DND-41 (cell line): ENCODE results near the gene CDK12.

Experiments used
- ATAC-seq: fragments of 200-7000 bp; cut with Tn5 transposase; 3 replicates; pipeline ENCODE4 v1.9.1; 2021; ENCODE audit warnings: low read depth; ENCODE audit not compliant: insufficient read depth
- DNase-seq: peaks from one replicate; pipeline ENCODE4 v3.0.0-alpha.2; 2020
- H2AFZ ChIP-seq: 2 replicates; pipeline ENCODE4 v1.6.0; 2012; ENCODE audit warnings: low read depth, low read length
- H3K27ac ChIP-seq: 2 replicates; pipeline ENCODE4 v1.5.1; 2012; ENCODE audit warnings: low read length, inconsistent platforms
- H3K27me3 ChIP-seq: fragments of 200-600 bp; sonication (generic); 2 replicates; pipeline ENCODE4 v1.6.0; 2012; ENCODE audit warnings: low read length, mild to moderate bottlenecking, inconsistent platforms; ENCODE audit not compliant: insufficient read depth, poor library complexity
- H3K36me3 ChIP-seq: 2 replicates; pipeline ENCODE4 v1.5.1; 2012; ENCODE audit warnings: low read length, inconsistent platforms; ENCODE audit not compliant: insufficient read depth
- H3K4me1 ChIP-seq: 2 replicates; pipeline ENCODE4 v1.5.1; 2012; ENCODE audit warnings: mild to moderate bottlenecking, low read length; ENCODE audit not compliant: insufficient read depth
- H3K4me2 ChIP-seq: 2 replicates; pipeline ENCODE4 v1.6.0; 2012; ENCODE audit warnings: mild to moderate bottlenecking, moderate library complexity, low read length, inconsistent platforms; ENCODE audit not compliant: insufficient read depth
- H3K4me3 ChIP-seq, 2 experiments: fragments of 200-600 bp in 1 of 2; shearing (Covaris generic) in 1 of 2; 2 replicates each; pipeline ENCODE4 v1.5.1; 2012 to 2016; ENCODE audit warnings: inconsistent platforms in 2 of 2, low read length in 2 of 2, mild to moderate bottlenecking in 2 of 2, low read depth in 1 of 2, moderate library complexity in 1 of 2
- H3K79me2 ChIP-seq: 2 replicates; pipeline ENCODE4 v1.6.0; 2012; ENCODE audit warnings: low read length, inconsistent platforms; ENCODE audit not compliant: insufficient read depth
- H3K9ac ChIP-seq: 2 replicates; pipeline ENCODE4 v1.6.0; 2012; ENCODE audit warnings: low read depth, mild to moderate bottlenecking, inconsistent platforms, low read length, moderate library complexity
- H3K9me3 ChIP-seq: 2 replicates; pipeline ENCODE4 v1.5.1; 2012; ENCODE audit warnings: low read length, moderate library complexity, mild to moderate bottlenecking, inconsistent platforms; ENCODE audit not compliant: insufficient read depth, severe bottlenecking
- H4K20me1 ChIP-seq: 2 replicates; pipeline ENCODE4 v1.6.0; 2012; ENCODE audit warnings: low read length; ENCODE audit not compliant: insufficient read depth
- EZH2 ChIP-seq: IDR thresholded peaks from 3 replicates; pipeline ENCODE4 v1.6.1; 2012; ENCODE audit warnings: borderline replicate concordance, low read depth, mild to moderate bottlenecking, moderate library complexity, low read length, inconsistent platforms; ENCODE audit not compliant: severe bottlenecking
- TF ChIP-seq, protein P1 (sequence below): IDR thresholded peaks from 2 replicates; pipeline ENCODE4 v1.5.1; 2012; ENCODE audit warnings: borderline replicate concordance, low read length, moderate library complexity, mild to moderate bottlenecking; ENCODE audit not compliant: poor library complexity, severe bottlenecking; ENCODE audit errors: extremely low read depth

The CDK12 gene

DNA sequence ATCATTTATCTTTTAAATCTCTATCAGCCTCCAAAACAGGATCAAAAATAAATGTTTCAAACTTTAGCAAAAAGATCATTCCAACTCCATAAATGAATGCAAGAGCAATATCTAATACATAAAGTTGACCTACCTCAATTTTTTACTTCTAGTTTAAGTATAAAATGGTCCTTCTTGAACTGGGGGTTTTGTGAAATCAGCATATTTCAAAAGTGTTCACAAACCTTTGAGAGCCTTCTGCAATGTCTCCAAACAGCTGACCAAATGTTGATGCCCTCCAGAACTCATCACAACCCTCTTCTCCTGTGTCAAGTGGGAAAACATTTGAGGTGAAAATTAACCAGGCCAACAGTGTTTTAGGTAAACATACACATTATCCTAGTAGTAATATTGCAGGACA lies 18.0 kb upstream of the CDK12 start:
- peaks cover 90% of the 10 kb centered on the region for H3K36me3 ChIP-seq

DNA sequence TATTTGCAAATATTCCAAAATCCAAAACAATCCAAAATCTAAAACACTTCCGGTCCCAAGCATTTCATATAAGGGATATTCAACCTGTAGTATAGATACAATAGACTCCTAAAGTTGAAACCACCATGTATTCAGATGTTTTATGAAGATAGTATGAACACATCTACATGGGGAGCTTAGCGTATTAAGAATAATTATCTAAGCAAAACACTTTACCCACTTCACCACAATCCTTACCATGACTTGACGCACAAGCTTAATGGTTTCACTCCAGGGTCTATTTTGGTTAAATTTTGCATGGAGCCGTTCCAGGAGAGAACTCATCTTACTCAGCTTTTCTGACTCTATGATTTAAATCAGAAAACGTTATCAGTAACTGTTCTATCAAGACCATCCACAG lies 13.7 kb upstream of the CDK12 start:
- Histone ChIP-seq H3K4me3 (no peak overlapping the region), H3K9ac (no peak overlapping the region), H3K27me3 (no peaks in the 10 kb centered on the region), H2AFZ (no peak overlapping the region), H3K79me2 (peaks cover 63% of the 10 kb centered on the region), H3K27ac (no peak overlapping the region), H3K9me3 (no peaks in the 10 kb centered on the region), H3K4me1 (peaks cover 35% of the 10 kb centered on the region), H3K4me2 (no peak overlapping the region), H4K20me1 (peaks cover 10% of the 10 kb centered on the region), H3K36me3 (peaks cover 54% of the 10 kb centered on the region)
- ATAC-seq = no peak
- TF ChIP-seq, protein P1, sequence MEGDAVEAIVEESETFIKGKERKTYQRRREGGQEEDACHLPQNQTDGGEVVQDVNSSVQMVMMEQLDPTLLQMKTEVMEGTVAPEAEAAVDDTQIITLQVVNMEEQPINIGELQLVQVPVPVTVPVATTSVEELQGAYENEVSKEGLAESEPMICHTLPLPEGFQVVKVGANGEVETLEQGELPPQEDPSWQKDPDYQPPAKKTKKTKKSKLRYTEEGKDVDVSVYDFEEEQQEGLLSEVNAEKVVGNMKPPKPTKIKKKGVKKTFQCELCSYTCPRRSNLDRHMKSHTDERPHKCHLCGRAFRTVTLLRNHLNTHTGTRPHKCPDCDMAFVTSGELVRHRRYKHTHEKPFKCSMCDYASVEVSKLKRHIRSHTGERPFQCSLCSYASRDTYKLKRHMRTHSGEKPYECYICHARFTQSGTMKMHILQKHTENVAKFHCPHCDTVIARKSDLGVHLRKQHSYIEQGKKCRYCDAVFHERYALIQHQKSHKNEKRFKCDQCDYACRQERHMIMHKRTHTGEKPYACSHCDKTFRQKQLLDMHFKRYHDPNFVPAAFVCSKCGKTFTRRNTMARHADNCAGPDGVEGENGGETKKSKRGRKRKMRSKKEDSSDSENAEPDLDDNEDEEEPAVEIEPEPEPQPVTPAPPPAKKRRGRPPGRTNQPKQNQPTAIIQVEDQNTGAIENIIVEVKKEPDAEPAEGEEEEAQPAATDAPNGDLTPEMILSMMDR = no peak
- no peak for TF ChIP-seq EZH2
- no peak for DNase-seq

More for the DNA sequence above, 18.0 kb upstream of the CDK12 start:
- H3K4me2 ChIP-seq = no peak overlapping the region
- no peak overlapping the region for H3K4me3 ChIP-seq
- no peaks in the 10 kb centered on the region; the same call in 1 of the 2 replicates for H4K20me1 ChIP-seq
- TF ChIP-seq, protein P1 = no peak
- no peak for TF ChIP-seq EZH2
- no peaks in the 10 kb centered on the region for H3K9me3 ChIP-seq
- no peak for ATAC-seq
- no peak for DNase-seq
- no peak overlapping the region for H2AFZ ChIP-seq
- peaks cover 8% of the 10 kb centered on the region; the same call in 1 of the 2 replicates for H3K4me1 ChIP-seq
- no peak overlapping the region for H3K9ac ChIP-seq
- no peak overlapping the region for H3K27ac ChIP-seq
- peaks cover 39% of the 10 kb centered on the region for H3K79me2 ChIP-seq
- no peaks in the 10 kb centered on the region for H3K27me3 ChIP-seq

GRCh38 chr17:39450051-39450450 lies 11.2 kb upstream of the CDK12 start:
- Histone ChIP-seq H3K4me3 (peak overlapping the region; percentile 64), H3K79me2 (peaks cover 58% of the 10 kb centered on the region), H3K36me3 (peaks cover 32% of the 10 kb centered on the region), H4K20me1 (peaks cover 10% of the 10 kb centered on the region), H3K9me3 (no peaks in the 10 kb centered on the region), H3K27ac (peak overlapping the region; percentile 79; the same call in 1 of the 2 replicates), H3K9ac (peak overlapping the region; percentile 72), H3K4me1 (peaks cover 35% of the 10 kb centered on the region), H3K4me2 (peak overlapping the region; percentile 72), H3K27me3 (no peaks in the 10 kb centered on the region), H2AFZ (no peak overlapping the region)
- ATAC-seq = no peak
- DNase-seq = no peak
- TF ChIP-seq, protein P1 = no peak
- no peak for TF ChIP-seq EZH2

GRCh38 chr17:39450847-39451581 lies 10.3 kb upstream of the CDK12 start, which contains the start of gene MED1:
MED1 (minus strand) TSS chr17:39451263; CDS start chr17:39451062, 201 bp downstream.
- no peaks in the 10 kb centered on the region for H3K9me3 ChIP-seq
- H2AFZ ChIP-seq = peak within 1 kb of the TSS; percentile 81
- H3K27me3 ChIP-seq = no peaks in the 10 kb centered on the region
- peak; percentile 94 for ATAC-seq
- peak within 1 kb of the TSS; percentile 64 for H3K4me3 ChIP-seq
- H3K27ac ChIP-seq = peak within 1 kb of the TSS; percentile 79
- H3K79me2 ChIP-seq = peaks cover 52% of the 10 kb centered on the region
- peak within 1 kb of the TSS; percentile 72 for H3K9ac ChIP-seq
- peak within 1 kb of the TSS; percentile 72 for H3K4me2 ChIP-seq
- TF ChIP-seq EZH2 = no peak
- TF ChIP-seq, protein P1 = no peak
- peaks cover 35% of the 10 kb centered on the region for H3K4me1 ChIP-seq
- DNase-seq = peak; percentile 97
- peaks cover 22% of the 10 kb centered on the region for H3K36me3 ChIP-seq
- peaks cover 10% of the 10 kb centered on the region for H4K20me1 ChIP-seq
